Spleen (tissue), 7 donors: ENCODE data around the gene AKR1E2.

Experiments used
- POLR2A ChIP-seq, 3 donors: fragments of 450-650 bp; IDR thresholded peaks; one replicate each; pipeline ENCODE4 v1.5.1; 2017; ENCODE audit warnings: antibody characterized with exemption in 3 of 3, mild to moderate bottlenecking in 1 of 3
- POLR2AphosphoS5 ChIP-seq, 3 donors: sonication (generic); formaldehyde crosslinking; IDR thresholded peaks; one replicate each; pipeline ENCODE4 v1.5.1; 2017; ENCODE audit warnings: antibody characterized with exemption in 3 of 3
- TF ChIP-seq, protein P1 (sequence below), 11 experiments: fragments of 200-600 bp in 7 of 11; fragments of 450-650 bp in 4 of 11; sonication (generic) in 4 of 11; IDR thresholded peaks in 8 of 11; conservative IDR thresholded peaks in 3 of 11; 1 replicate in 7 of 11; 2 replicates in 4 of 11; pipeline versions ENCODE4 v1.4.0 to v1.8.0; 2016 to 2021; ENCODE audit warnings: antibody characterized with exemption in 11 of 11, inconsistent platforms in 4 of 11, mild to moderate bottlenecking in 1 of 11
- donor health status: DM: no; HTN: no; CAD: no; lungs with moderate emphysema.
- donor health status: DM: no; HTN: no; CAD: no.
- donor health status: DM: no; HTN: no; CAD: no.

GRCh38 chr10:4822208-4822607 is 3.8 kb upstream of the AKR1E2 start:
- TF ChIP-seq, protein P1, sequence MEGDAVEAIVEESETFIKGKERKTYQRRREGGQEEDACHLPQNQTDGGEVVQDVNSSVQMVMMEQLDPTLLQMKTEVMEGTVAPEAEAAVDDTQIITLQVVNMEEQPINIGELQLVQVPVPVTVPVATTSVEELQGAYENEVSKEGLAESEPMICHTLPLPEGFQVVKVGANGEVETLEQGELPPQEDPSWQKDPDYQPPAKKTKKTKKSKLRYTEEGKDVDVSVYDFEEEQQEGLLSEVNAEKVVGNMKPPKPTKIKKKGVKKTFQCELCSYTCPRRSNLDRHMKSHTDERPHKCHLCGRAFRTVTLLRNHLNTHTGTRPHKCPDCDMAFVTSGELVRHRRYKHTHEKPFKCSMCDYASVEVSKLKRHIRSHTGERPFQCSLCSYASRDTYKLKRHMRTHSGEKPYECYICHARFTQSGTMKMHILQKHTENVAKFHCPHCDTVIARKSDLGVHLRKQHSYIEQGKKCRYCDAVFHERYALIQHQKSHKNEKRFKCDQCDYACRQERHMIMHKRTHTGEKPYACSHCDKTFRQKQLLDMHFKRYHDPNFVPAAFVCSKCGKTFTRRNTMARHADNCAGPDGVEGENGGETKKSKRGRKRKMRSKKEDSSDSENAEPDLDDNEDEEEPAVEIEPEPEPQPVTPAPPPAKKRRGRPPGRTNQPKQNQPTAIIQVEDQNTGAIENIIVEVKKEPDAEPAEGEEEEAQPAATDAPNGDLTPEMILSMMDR (IDR thresholded peaks at IDR 0.05 in 8 of 11, conservative IDR thresholded peaks at IDR 0.05 in 3 of 11): no peak
- no peak for TF ChIP-seq POLR2AphosphoS5 (IDR thresholded peaks at IDR 0.05)
- TF ChIP-seq POLR2A (IDR thresholded peaks at IDR 0.05): no peak
